Smooth muscle cell (in vitro differentiated cells): Measurements from ENCODE around the gene GATA3. TPM values are rescaled to one million over a fixed set of nuclear protein-coding genes. Genes with fewer than 3 reads are reported as not detected.

Experiments
- DNase-seq: peaks from one replicate; lab custom pipeline; 2025; ENCODE audit not compliant: unreplicated experiment; lab: John Stamatoyannopoulos, UW
- H2AFZ ChIP-seq: fragments of 200-600 bp; sonication (generic); 2 replicates; pipeline ENCODE4 v1.6.0; 2016; ENCODE audit warnings: antibody characterized with exemption, low read depth, mild to moderate bottlenecking
- H3F3A ChIP-seq: fragments of 200-600 bp; sonication (generic); 2 replicates; pipeline ENCODE4 v1.6.0; 2017; ENCODE audit warnings: antibody characterized with exemption, low read depth
- H3K27ac ChIP-seq: fragments of 200-600 bp; sonication (generic); 2 replicates; pipeline ENCODE4 v1.5.1; 2016; ENCODE audit warnings: low read depth, mild to moderate bottlenecking
- H3K27me3 ChIP-seq: fragments of 200-600 bp; sonication (generic); 2 replicates; pipeline ENCODE4 v1.6.1; 2016; ENCODE audit warnings: low read depth, mild to moderate bottlenecking
- H3K36me3 ChIP-seq: fragments of 200-600 bp; sonication (generic); 2 replicates; pipeline ENCODE4 v1.5.1; 2016; ENCODE audit warnings: low read depth
- H3K4me1 ChIP-seq: fragments of 200-600 bp; sonication (generic); 2 replicates; pipeline ENCODE4 v1.5.1; 2016; ENCODE audit warnings: low read depth
- H3K4me2 ChIP-seq: fragments of 200-600 bp; sonication (generic); 2 replicates; pipeline ENCODE4 v1.6.0; 2016; ENCODE audit warnings: mild to moderate bottlenecking
- H3K4me3 ChIP-seq: fragments of 200-600 bp; sonication (generic); 2 replicates; pipeline ENCODE4 v1.5.1; 2016; ENCODE audit warnings: mild to moderate bottlenecking
- H3K79me2 ChIP-seq: fragments of 200-600 bp; sonication (generic); 2 replicates; pipeline ENCODE4 v1.6.0; 2016; ENCODE audit warnings: low read depth, mild to moderate bottlenecking
- H3K9ac ChIP-seq: fragments of 200-600 bp; sonication (generic); 2 replicates; pipeline ENCODE4 v1.6.0; 2016; ENCODE audit warnings: low read depth
- H3K9me3 ChIP-seq: fragments of 200-600 bp; sonication (generic); replicated peaks from 2 replicates; pipeline ENCODE4 v1.5.1; 2016; ENCODE audit warnings: low read depth
- H4K20me1 ChIP-seq: fragments of 200-600 bp; sonication (generic); 2 replicates; pipeline ENCODE4 v1.6.0; 2016; ENCODE audit warnings: low read depth
- WGBS: methylation state at CpG from one replicate; pipeline ENCODE4 v1.1.7; 2016; ENCODE audit warnings: low lambda C conversion rate; 5-methylcytosine and 5-hydroxymethylcytosine counted together
- polyA plus RNA-seq: library from polyadenylated mRNA; unstranded; fragments of >200 nt; fragmentation: Nextera tagmentation; extraction: Ambion mirVana; gene quantifications from 2 replicates; pipeline ENCODE4 v1.2.1, GENCODE V29; 2016
- total RNA-seq: library from RNA; depleted of rRNA; stranded (reverse); fragments of >200 nt; gene quantifications from 2 replicates; pipeline ENCODE4 v1.2.3, GENCODE V29; 2014
- TF ChIP-seq, protein P1 (sequence below): fragments of 200-600 bp; sonication (generic); IDR thresholded peaks from 2 replicates; pipeline ENCODE4 v1.5.1; 2017; ENCODE audit warnings: borderline replicate concordance, mild to moderate bottlenecking, antibody characterized with exemption; ENCODE audit not compliant: insufficient read depth, poor library complexity, severe bottlenecking

Gene GATA3
- total and polyA plus RNA-seq, 2 experiments from 2014 or later = 5.2 to 6.9 TPM

DNA sequence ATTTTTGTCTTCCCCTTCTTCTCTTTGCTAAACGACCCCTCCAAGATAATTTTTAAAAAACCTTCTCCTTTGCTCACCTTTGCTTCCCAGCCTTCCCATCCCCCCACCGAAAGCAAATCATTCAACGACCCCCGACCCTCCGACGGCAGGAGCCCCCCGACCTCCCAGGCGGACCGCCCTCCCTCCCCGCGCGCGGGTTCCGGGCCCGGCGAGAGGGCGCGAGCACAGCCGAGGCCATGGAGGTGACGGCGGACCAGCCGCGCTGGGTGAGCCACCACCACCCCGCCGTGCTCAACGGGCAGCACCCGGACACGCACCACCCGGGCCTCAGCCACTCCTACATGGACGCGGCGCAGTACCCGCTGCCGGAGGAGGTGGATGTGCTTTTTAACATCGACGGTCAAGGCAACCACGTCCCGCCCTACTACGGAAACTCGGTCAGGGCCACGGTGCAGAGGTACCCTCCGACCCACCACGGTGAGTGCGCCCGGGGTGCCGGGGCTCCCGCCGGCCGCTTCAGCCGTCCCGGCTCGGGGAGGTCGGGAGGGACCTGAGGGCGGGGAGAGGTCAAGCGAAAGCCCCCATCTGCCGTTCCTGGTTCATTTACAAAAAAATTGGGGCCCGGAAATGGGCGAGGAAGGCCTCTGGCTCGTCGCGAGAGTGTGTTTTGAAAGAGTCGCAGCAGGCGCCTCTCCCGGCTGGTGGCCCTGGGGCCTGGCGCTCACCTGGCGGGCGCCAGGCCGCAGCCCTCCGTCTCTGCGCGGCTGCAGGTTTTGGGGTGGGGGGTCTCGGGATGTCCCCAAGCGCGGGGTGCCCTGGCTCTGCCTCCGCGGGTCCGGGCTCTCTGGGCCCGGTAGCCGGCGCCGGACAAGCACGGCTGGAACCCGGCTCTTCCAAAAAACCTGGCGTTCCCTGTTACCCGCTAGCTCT is 1.2 kb downstream of the GATA3 start:
- peak overlapping the region; percentile 60 for H3K9ac ChIP-seq
- peak overlapping the region; percentile 64 for H3K4me3 ChIP-seq
- peaks cover 7% of the 10 kb centered on the region for H4K20me1 ChIP-seq
- H3F3A ChIP-seq = peaks cover 10% of the 10 kb centered on the region
- H3K4me1 ChIP-seq = peaks cover 33% of the 10 kb centered on the region
- H3K4me2 ChIP-seq = peak overlapping the region; percentile 88
- WGBS = 2% methylated on average over 66 of the region's 85 CpGs
- H3K27ac ChIP-seq = peak overlapping the region; percentile 53
- no peaks in the 10 kb centered on the region for H3K9me3 ChIP-seq
- peaks cover 23% of the 10 kb centered on the region for H3K79me2 ChIP-seq
- no peak for DNase-seq
- peaks cover 25% of the 10 kb centered on the region for H3K27me3 ChIP-seq
- H3K36me3 ChIP-seq = no peaks in the 10 kb centered on the region
- TF ChIP-seq, protein P1, sequence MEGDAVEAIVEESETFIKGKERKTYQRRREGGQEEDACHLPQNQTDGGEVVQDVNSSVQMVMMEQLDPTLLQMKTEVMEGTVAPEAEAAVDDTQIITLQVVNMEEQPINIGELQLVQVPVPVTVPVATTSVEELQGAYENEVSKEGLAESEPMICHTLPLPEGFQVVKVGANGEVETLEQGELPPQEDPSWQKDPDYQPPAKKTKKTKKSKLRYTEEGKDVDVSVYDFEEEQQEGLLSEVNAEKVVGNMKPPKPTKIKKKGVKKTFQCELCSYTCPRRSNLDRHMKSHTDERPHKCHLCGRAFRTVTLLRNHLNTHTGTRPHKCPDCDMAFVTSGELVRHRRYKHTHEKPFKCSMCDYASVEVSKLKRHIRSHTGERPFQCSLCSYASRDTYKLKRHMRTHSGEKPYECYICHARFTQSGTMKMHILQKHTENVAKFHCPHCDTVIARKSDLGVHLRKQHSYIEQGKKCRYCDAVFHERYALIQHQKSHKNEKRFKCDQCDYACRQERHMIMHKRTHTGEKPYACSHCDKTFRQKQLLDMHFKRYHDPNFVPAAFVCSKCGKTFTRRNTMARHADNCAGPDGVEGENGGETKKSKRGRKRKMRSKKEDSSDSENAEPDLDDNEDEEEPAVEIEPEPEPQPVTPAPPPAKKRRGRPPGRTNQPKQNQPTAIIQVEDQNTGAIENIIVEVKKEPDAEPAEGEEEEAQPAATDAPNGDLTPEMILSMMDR = no peak
- H2AFZ ChIP-seq = peak overlapping the region; percentile 83

DNA sequence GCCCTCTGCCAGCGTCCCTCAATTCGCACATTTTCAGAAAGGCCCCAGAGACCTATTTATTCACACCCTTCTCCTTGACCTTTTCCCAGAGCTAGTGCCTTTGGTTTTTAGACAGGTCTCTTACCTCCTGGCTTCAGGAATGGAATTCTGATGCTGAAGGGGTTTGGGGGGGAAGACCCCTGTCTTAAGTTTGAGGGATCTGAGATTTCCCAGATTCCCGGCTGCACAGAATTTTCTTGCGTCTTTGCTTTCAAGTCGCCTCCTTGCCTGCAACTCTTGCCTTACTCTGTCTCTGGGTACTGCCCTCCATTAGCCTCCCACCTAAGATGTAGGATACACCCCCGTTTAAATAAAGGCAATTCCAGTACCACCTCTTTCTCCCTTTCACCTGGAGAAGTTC is 1.9 kb downstream of the GATA3 start:
- Histone ChIP-seq H2AFZ (peak overlapping the region; percentile 83), H3K4me3 (peak overlapping the region; percentile 64), H3K9me3 (no peaks in the 10 kb centered on the region), H4K20me1 (peaks cover 7% of the 10 kb centered on the region), H3K27me3 (peaks cover 18% of the 10 kb centered on the region), H3K9ac (peak overlapping the region; percentile 60), H3F3A (peaks cover 10% of the 10 kb centered on the region), H3K27ac (peak overlapping the region; percentile 53), H3K4me1 (peaks cover 34% of the 10 kb centered on the region), H3K79me2 (peaks cover 23% of the 10 kb centered on the region), H3K36me3 (no peaks in the 10 kb centered on the region), H3K4me2 (peak overlapping the region; percentile 88)
- DNase-seq = no peak
- WGBS = 16% methylated on average over 6 of the region's 6 CpGs
- TF ChIP-seq, protein P1 = no peak

DNA sequence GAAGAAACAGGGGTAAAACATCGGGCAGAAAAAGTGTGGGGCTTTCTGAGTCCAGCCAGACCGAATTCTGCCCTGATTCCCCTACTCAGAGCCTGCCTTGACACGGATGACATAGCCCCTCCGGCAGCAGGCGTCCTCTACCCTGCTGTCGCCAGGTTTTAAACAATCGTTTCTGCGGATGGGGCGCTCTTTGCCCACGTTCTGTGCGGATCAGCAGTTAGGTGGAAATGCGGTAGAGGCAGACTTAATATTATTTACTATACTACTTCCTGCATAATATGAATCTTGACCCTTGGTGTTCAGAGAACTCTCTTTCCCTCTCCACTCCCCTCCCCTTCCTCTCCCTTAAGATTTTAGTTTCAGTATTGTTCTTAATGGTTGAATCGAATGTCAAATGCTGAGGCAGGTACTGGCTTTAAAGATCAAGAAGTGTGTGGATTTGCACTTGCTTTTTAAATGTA is 2.4 kb downstream of the GATA3 start:
- TF ChIP-seq, protein P1 = no peak
- Histone ChIP-seq H4K20me1 (peaks cover 12% of the 10 kb centered on the region), H2AFZ (peak overlapping the region; percentile 83), H3K79me2 (peaks cover 23% of the 10 kb centered on the region), H3K9ac (peak overlapping the region; percentile 60), H3K27me3 (peaks cover 13% of the 10 kb centered on the region), H3K36me3 (no peaks in the 10 kb centered on the region), H3K4me1 (peaks cover 34% of the 10 kb centered on the region), H3K4me3 (peak overlapping the region; percentile 64), H3K9me3 (no peaks in the 10 kb centered on the region), H3K27ac (peak overlapping the region; percentile 53), H3F3A (peaks cover 10% of the 10 kb centered on the region), H3K4me2 (peak overlapping the region; percentile 88)
- WGBS = 8% methylated on average over 13 of the region's 13 CpGs
- no peak for DNase-seq
